SKM-1 (cell line): ENCODE results near the gene HOOK2.

Experiments
- DNase-seq: peaks from one replicate; lab custom pipeline; 2025; ENCODE audit not compliant: unreplicated experiment; lab: John Stamatoyannopoulos, UW

HOOK2 gene

DNA sequence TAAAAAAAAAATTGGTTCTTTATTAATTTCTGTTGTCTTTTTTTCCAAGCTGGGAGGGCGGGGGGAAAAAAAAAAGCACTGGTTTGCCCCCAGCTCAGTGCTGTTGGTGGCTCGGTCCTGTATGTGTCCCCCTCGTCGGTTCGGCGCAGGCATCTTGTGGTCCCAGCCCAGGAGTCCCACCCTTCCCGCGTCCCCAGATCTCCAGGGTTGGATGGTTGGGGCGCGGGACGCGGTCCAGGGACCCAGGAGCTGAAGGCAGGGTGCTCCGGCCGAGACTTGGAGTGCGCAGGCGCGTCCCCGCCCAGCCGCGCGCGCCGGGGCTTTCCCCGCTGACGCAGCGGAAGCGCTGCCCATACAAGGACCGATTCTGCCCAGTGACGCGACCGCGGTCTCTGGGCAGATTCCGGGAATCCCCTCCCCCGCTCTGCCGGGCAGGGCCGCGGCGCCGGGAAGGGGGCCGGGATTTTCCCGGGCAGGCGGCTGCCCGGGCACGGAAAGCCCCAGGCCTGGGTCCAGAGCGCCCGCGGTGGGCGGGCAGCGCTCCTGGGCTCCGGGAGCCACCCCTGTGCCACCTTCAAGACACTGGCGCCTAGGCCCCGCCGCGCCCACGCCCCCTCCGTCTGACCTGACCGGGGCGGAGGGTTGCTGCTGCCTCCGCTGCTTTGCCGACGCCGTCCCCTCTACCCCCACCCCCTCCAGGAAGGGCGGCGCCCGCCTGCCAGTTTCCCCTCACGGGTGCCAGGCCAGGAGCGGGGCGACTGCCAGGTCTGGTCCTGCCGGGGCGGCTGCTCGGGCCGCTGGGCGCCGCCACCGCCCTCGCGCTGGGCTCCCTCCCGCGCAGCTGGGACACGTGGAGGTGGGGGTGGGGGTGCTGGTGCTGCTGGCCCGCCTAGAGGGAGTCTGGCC is 18.2 kb upstream of the HOOK2 start:
- DNase-seq = peak; percentile 46

- DNase-seq = no peak
Measured at GRCh38 chr19:12792853-12793289, 17.5 kb upstream of the HOOK2 start.

DNA sequence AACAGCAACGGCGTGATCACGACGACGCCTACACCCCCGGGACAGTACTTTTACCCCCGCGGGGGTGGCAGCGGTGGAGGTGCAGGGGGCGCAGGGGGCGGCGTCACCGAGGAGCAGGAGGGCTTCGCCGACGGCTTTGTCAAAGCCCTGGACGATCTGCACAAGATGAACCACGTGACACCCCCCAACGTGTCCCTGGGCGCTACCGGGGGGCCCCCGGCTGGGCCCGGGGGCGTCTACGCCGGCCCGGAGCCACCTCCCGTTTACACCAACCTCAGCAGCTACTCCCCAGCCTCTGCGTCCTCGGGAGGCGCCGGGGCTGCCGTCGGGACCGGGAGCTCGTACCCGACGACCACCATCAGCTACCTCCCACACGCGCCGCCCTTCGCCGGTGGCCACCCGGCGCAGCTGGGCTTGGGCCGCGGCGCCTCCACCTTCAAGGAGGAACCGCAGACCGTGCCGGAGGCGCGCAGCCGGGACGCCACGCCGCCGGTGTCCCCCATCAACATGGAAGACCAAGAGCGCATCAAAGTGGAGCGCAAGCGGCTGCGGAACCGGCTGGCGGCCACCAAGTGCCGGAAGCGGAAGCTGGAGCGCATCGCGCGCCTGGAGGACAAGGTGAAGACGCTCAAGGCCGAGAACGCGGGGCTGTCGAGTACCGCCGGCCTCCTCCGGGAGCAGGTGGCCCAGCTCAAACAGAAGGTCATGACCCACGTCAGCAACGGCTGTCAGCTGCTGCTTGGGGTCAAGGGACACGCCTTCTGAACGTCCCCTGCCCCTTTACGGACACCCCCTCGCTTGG is 16.9 kb upstream of the HOOK2 start:
- peak; percentile 35 for DNase-seq

DNA sequence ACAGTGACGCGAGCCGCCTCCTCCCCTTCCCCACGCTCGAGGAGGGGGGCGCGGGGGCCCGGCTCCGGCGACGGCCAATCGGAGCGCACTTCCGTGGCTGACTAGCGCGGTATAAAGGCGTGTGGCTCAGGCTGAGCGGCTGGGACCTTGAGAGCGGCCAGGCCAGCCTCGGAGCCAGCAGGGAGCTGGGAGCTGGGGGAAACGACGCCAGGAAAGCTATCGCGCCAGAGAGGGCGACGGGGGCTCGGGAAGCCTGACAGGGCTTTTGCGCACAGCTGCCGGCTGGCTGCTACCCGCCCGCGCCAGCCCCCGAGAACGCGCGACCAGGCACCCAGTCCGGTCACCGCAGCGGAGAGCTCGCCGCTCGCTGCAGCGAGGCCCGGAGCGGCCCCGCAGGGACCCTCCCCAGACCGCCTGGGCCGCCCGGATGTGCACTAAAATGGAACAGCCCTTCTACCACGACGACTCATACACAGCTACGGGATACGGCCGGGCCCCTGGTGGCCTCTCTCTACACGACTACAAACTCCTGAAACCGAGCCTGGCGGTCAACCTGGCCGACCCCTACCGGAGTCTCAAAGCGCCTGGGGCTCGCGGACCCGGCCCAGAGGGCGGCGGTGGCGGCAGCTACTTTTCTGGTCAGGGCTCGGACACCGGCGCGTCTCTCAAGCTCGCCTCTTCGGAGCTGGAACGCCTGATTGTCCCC is 16.1 kb upstream of the HOOK2 start, which contains the start of gene JUNB:
Gene JUNB, plus strand, starts transcription at position 142 of the 706 bp plus-strand sequence. Its CDS starts 286 bp downstream, at position 428.
- DNase-seq = peak; percentile 82

DNA sequence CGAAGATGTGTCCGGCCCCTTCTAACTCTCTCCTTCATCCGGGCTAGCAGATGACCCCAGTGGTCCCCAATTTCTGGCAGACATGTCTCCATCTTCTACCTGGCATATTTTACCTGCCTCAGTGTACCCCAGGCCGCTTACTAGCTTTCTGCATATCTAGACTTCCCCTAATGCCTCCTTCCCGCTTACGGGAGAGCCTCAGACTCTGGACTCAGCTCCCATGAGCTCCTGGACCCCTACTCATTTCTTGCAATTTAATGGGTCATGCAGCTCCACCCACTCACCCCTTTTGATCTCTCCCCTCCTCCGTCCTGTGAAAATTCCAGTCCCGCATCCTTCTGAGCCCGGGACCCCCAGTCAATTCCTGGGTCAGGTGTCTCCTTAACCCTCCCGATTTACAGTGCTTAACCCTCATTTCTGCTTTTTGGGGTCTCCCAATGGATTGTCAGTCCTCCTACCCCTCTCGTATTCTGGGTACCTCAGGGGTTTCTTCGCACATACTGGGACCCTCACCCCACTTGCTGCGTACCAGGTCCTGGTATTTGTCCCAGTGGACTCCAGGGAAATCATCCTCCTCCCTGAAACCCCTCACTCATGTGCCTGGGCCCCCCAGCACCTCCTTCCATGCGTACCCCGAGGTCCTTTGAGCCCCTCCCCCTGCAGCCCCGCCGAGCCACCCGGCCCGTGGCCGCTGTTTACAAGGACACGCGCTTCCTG is 15.4 kb upstream of the HOOK2 start:
- no peak for DNase-seq

- DNase-seq = peak; percentile 98
Measured at GRCh38 chr19:12789904-12790619, 14.7 kb upstream of the HOOK2 start.

GRCh38 chr19:12789098-12789903 is 13.9 kb upstream of the HOOK2 start:
- DNase-seq = no peak

DNA sequence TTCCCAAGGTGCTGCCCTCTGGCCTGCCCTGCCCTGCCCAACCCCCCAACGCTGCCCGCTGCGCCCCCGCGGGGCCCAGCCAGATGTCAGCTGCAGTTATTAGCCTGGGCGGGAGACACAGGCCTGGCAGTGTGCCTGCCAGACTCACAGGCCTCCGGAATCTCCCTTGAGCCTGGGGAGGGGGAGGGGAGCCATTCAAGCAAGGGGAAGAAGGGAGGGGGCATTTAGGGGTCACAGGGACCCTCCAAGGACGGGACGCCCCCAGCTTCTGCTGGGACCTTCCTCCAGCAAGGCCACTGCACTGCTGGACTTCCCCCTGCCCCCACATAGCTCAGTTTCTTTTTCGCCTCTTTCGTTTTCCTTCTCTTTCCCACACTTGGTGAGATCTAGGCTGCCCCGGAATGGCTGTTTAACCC is 13.3 kb upstream of the HOOK2 start:
- DNase-seq = no peak

GRCh38 chr19:12788042-12788681 is 12.8 kb upstream of the HOOK2 start:
- DNase-seq = no peak

DNA sequence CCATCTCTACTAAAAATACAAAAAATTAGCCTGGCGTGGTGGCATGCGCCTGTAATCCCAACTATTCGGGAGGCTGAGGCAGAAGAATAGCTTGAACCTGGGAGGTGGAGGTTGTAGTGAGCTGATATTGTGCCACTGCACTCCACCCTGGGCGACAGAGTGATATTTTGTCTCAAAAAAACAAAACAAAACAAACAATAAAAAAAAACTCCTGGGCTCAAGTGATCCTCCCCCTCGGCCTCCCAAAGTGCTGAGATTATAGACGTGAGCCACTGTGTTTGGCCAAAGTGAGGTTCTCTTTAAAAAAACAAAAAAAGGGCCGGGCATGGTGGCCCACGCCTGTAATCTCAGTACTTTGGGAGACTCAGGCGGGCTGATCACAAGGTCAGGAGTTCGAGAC is 12.1 kb upstream of the HOOK2 start:
- no peak for DNase-seq

DNA sequence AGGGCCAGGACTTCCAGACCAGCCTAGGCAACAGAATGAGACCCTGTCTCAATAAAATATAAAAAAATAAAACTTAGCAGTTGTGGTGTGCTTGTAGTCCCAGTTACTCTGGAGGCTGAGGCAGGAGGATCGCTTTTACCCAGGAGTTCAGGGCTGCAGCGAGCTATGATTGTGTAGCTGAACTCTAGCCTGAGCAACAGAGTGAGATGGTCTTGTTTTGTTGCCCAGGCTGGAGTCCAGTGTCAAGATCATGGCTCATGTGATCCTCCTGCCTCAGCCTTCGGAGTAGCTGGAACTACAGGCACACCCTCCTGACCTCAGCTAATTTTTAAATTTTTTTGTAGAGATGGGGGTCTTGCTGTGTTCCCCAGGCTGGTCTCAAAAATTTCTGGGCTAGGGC is 11.6 kb upstream of the HOOK2 start:
- no peak for DNase-seq

DNA sequence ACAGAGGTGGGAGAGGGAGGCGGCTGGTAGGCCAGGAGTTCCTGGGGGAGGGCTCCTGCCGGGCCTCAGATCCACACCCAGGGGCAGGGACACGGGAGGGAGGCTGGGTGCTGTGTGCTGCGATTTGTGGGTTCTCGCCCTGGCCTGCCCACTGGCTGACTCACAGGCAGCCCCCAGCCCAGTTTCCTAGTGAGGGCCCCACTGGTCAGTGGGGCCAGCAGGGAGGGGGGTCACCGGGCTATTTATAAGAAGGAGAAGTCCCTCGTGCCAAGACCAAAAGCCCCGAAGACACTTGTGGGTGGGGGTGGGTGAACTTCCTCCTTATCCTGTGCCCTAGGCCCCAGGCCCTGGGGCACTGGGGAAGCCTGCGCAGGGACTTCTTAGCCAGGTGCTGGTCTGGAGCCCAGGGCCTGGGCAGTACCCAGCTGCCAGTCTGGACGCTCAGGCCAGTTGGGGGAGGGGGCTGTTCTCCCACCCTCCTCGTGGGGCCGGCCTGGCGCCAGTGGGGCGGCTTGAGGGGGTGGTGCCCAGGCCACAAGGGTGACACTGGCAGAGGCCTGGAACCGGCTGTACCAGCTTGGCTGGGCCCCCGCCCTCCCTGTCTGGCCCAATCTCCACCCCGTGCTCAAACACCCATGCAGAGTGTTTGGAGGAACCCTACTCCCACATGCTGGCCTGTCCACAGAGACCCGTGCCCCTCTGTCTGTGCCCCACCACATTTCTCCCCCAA is 11.0 kb upstream of the HOOK2 start:
- peak; percentile 73 for DNase-seq

GRCh38 chr19:12785431-12786031 is 10.2 kb upstream of the HOOK2 start:
- peak; percentile 58 for DNase-seq

- DNase-seq = no peak
Measured at GRCh38 chr19:12784871-12785430, 9.6 kb upstream of the HOOK2 start.

- DNase-seq = no peak
Measured at GRCh38 chr19:12784394-12784870, 9.1 kb upstream of the HOOK2 start.

DNA sequence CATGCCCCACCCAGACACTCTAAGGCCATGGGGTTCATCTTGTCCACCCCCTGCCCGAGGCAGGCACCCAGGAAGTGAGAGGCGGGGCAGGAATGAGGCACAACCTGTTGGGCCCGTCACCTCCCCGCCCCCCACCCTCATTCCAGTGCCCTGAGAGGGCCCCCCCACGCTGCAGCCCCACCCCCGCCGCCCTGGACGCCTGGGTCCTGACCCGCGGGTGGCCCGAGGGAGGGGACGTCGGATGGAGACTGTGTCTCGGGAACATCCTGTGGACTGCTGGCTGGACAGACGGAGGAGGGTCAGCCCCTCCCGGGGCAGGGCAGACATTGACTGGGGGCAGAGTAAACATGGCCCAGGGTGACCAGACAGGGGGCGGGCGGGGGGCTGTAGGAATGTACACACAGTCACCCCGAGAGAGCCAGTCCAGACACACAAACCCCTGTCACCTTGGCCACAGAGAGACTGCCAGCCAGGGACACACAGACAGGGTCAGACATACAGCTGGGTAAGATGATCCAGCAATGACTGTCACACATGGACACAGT is 8.6 kb upstream of the HOOK2 start:
- no peak for DNase-seq
